B cell (primary cell): ENCODE results near the gene ERC2. TPM values are rescaled to one million over a fixed set of nuclear protein-coding genes. Genes with fewer than 3 reads are reported as not detected.

ENCODE experiments used
- ATAC-seq: fragments of 200-7000 bp; cut with Tn5 transposase; one replicate; pipeline ENCODE4 v1.10.0; 2021; ENCODE audit warnings: low read depth, mild to moderate bottlenecking, moderate number of reproducible peaks, moderate library complexity
- CTCF ChIA-PET: fragments of 350-600 bp; sonication (Branson Sonifier 250); formaldehyde crosslinking; loops from one replicate; lab custom pipeline; 2021; ENCODE audit warnings: antibody characterized with exemption, inconsistent platforms; lab: Charles Lee
- POLR2A ChIA-PET: fragments of 350-600 bp; sonication (Branson Sonifier 250); formaldehyde crosslinking; loops from one replicate; lab custom pipeline; 2021; ENCODE audit warnings: antibody characterized with exemption; lab: Charles Lee
- DNase-seq: peaks from one replicate; pipeline ENCODE4 v3.0.0; 2013
- H2AFZ ChIP-seq: 2 replicates; pipeline ENCODE4 v1.6.1; 2012; ENCODE audit warnings: mild to moderate bottlenecking, low read depth, low read length; ENCODE audit not compliant: insufficient read depth, poor library complexity, severe bottlenecking
- H3K27ac ChIP-seq, 2 donors: 1 replicate in 1 of 2; 2 replicates in 1 of 2; pipeline ENCODE4 v1.5.1; 2012 to 2013; ENCODE audit warnings: low read length in 2 of 2, mild to moderate bottlenecking in 2 of 2, moderate library complexity in 1 of 2
- H3K27me3 ChIP-seq, 4 experiments: fragments of 200-600 bp in 1 of 4; sonication (generic) in 1 of 4; replicated peaks in 1 of 4; 1 replicate in 2 of 4; 2 replicates in 2 of 4; pipeline versions ENCODE4 v1.6.1 to v1.7.0; 2013 to 2016; ENCODE audit warnings: low read length in 3 of 4, mild to moderate bottlenecking in 2 of 4, mixed read lengths in 1 of 4, moderate library complexity in 1 of 4; ENCODE audit not compliant: insufficient read depth in 4 of 4, control insufficient read depth in 3 of 4; ENCODE audit errors: control extremely low read depth in 1 of 4
- H3K36me3 ChIP-seq, 2 experiments: replicated peaks in 1 of 2; 1 replicate in 1 of 2; 2 replicates in 1 of 2; pipeline versions ENCODE4 v1.6.1 to v1.7.1; 2013; ENCODE audit warnings: low read length in 1 of 2; ENCODE audit not compliant: insufficient read depth in 2 of 2, control insufficient read depth in 1 of 2; ENCODE audit errors: control extremely low read depth in 1 of 2, extremely low read depth in 1 of 2
- H3K4me1 ChIP-seq, 2 donors: fragments of 200-600 bp in 1 of 2; sonication (generic) in 1 of 2; 1 replicate in 1 of 2; 2 replicates in 1 of 2; pipeline versions ENCODE4 v1.5.1 to v1.6.1; 2013 to 2017; ENCODE audit warnings: low read length in 2 of 2; ENCODE audit not compliant: control insufficient read depth in 2 of 2, insufficient read depth in 2 of 2
- H3K4me2 ChIP-seq: replicated peaks from 2 replicates; pipeline ENCODE3; 2012; ENCODE audit warnings: mild to moderate bottlenecking, low read depth, low read length; ENCODE audit not compliant: poor library complexity, severe bottlenecking
- H3K4me3 ChIP-seq, 5 experiments: fragments of 200-600 bp in 1 of 5; sonication (generic) in 1 of 5; 1 replicate in 3 of 5; 2 replicates in 2 of 5; pipeline versions ENCODE4 v1.5.1 to v1.7.0; 2011 to 2016; ENCODE audit warnings: low read length in 4 of 5, mild to moderate bottlenecking in 4 of 5, low read depth in 2 of 5, control low read depth in 1 of 5, moderate library complexity in 1 of 5; ENCODE audit not compliant: insufficient read depth in 1 of 5; ENCODE audit errors: control extremely low read depth in 1 of 5, extremely low read depth in 1 of 5
- H3K79me2 ChIP-seq: fragments of 200-600 bp; sonication (generic); one replicate; pipeline ENCODE4 v1.6.0; 2016; ENCODE audit warnings: low read length; ENCODE audit not compliant: control insufficient read depth, insufficient read depth
- H3K9ac ChIP-seq: fragments of 200-600 bp; sonication (generic); 2 replicates; pipeline ENCODE4 v1.6.1; 2017; ENCODE audit warnings: mild to moderate bottlenecking, low read length, moderate library complexity
- H3K9me3 ChIP-seq, 3 donors: one replicate each; pipeline versions ENCODE4 v1.6.1 to v1.7.1; 2013; ENCODE audit warnings: low read length in 2 of 3; ENCODE audit not compliant: control insufficient read depth in 2 of 3, insufficient read depth in 1 of 3; ENCODE audit errors: control extremely low read depth in 1 of 3
- H4K20me1 ChIP-seq: 2 replicates; pipeline ENCODE4 v1.6.0; 2012; ENCODE audit warnings: mild to moderate bottlenecking, low read length; ENCODE audit not compliant: insufficient read depth, control insufficient read depth, poor library complexity, severe bottlenecking
- H3K27ac Mint-ChIP-seq: one replicate; pipeline ENCODE4 v1.8.0; 2021; ENCODE audit warnings: mixed read lengths
- H3K27me3 Mint-ChIP-seq: one replicate; pipeline ENCODE4 v1.8.0; 2021; ENCODE audit warnings: mixed read lengths
- H3K4me1 Mint-ChIP-seq: one replicate; pipeline ENCODE4 v1.8.0; 2021; ENCODE audit warnings: mixed read lengths
- H3K4me3 Mint-ChIP-seq: one replicate; pipeline ENCODE4 v1.8.0; 2021; ENCODE audit warnings: mixed read lengths
- H3K9me3 Mint-ChIP-seq: one replicate; pipeline ENCODE4 v1.8.0; 2022; ENCODE audit warnings: mixed read lengths; ENCODE audit not compliant: insufficient read depth
- EZH2 ChIP-seq: IDR thresholded peaks from 2 replicates; pipeline ENCODE4 v1.6.1; 2012; ENCODE audit warnings: borderline replicate concordance, low read depth, mild to moderate bottlenecking, moderate library complexity, low read length; ENCODE audit not compliant: insufficient read depth, poor library complexity, severe bottlenecking
- WGBS: methylation state at CpG from one replicate; pipeline ENCODE4 v1.1.5; 2013; ENCODE audit warnings: missing lambda C conversion rate; ENCODE audit not compliant: insufficient coverage; 5-methylcytosine and 5-hydroxymethylcytosine counted together
- intact Hi-C: fragments of 100-400 bp; cut with micrococcal nuclease; formaldehyde crosslinking; loops from one replicate; pipeline ENCODE4 v1.10.0; 2022
- polyA plus RNA-seq: library from polyadenylated mRNA; depleted of rRNA; stranded (reverse); fragments of >200 nt; gene quantifications from 2 replicates; pipeline ENCODE4 v1.2.3, GENCODE V29; 2012
- total RNA-seq, 2 donors: library from RNA; stranded (reverse); fragments of 120-200 nt in 1 of 2; gene quantifications; 1 replicate in 1 of 2; 2 replicates in 1 of 2; pipeline versions ENCODE4 v1.2.3 to v1.2.4, GENCODE V29; 2013 to 2022
- TF ChIP-seq, protein P1 (sequence below): fragments of 200-600 bp; IDR thresholded peaks from one replicate; pipeline ENCODE4 v1.8.0; 2022; ENCODE audit warnings: antibody characterized with exemption, mild to moderate bottlenecking

Gene ERC2
- total and polyA plus RNA-seq, 2 donors (not counting 1 experiment from before 2014, with no cell fraction given): not detected

DNA sequence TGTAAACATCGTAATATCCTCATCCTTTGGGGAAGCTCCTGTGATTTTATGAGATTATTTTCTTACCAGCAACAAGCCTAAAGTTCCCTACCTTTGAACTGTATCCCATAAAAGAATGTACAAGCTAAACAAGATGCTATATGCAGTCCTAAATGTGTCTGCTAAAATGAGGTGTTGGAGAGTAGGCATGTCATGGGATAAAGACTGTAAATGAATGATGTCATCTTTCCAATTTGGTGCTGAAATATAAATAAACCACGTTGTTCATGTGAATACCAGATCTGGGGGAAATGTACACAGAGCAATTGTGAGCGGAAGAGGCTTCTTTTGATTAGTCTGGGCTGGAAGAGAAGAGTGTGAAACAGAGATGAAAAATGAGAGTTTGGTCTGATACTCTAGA lies 766.3 kb downstream of the ERC2 start:
- Histone ChIP-seq H3K4me3 (no peak overlapping the region), H3K27me3 (no peaks in the 10 kb centered on the region), H2AFZ (no peak overlapping the region), H3K9me3 (no peaks in the 10 kb centered on the region), H3K4me1 (no peaks in the 10 kb centered on the region), H3K79me2 (no peaks in the 10 kb centered on the region), H3K9ac (no peak overlapping the region), H3K4me2 (no peak overlapping the region), H4K20me1 (no peaks in the 10 kb centered on the region), H3K27ac (no peak overlapping the region), H3K36me3 (no peaks in the 10 kb centered on the region)
- 69% methylated on average over 2 of the region's 3 CpGs for WGBS
- no peak overlapping the region for H3K27ac Mint-ChIP-seq
- no peak overlapping the region for H3K4me3 Mint-ChIP-seq
- intact Hi-C loops: no loop called here
- DNase-seq (no peak), ATAC-seq (no peak)
- H3K4me1 Mint-ChIP-seq: no peaks in the 10 kb centered on the region
- no peaks in the 10 kb centered on the region for H3K27me3 Mint-ChIP-seq
- ChIA-PET CTCF (no interaction called here), POLR2A (no interaction called here)
- TF ChIP-seq, protein P1, sequence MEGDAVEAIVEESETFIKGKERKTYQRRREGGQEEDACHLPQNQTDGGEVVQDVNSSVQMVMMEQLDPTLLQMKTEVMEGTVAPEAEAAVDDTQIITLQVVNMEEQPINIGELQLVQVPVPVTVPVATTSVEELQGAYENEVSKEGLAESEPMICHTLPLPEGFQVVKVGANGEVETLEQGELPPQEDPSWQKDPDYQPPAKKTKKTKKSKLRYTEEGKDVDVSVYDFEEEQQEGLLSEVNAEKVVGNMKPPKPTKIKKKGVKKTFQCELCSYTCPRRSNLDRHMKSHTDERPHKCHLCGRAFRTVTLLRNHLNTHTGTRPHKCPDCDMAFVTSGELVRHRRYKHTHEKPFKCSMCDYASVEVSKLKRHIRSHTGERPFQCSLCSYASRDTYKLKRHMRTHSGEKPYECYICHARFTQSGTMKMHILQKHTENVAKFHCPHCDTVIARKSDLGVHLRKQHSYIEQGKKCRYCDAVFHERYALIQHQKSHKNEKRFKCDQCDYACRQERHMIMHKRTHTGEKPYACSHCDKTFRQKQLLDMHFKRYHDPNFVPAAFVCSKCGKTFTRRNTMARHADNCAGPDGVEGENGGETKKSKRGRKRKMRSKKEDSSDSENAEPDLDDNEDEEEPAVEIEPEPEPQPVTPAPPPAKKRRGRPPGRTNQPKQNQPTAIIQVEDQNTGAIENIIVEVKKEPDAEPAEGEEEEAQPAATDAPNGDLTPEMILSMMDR: no peak
- TF ChIP-seq EZH2: no peak
- no peaks in the 10 kb centered on the region for H3K9me3 Mint-ChIP-seq

DNA sequence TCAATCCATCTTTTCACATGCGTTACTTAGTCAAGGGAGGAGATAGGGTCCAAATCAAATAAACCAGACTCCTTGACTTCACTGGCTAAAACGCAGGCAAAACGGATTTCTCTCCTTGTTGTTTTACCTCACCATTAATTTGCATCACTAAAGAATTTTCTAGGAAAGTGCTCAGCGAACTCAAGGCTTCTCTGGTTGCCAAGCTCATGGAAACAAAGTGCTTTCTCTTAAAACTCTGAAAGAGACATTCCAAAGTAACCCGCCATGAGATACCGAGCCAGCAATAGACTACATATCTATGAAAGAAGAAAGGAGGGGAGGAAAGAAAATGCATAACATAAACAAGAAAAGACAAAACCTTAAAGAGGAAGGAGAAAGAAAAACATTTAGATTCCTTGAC lies 769.4 kb downstream of the ERC2 start:
- WGBS: 81% methylated on average over 2 of the region's 6 CpGs
- Mint-ChIP-seq H3K4me3 (no peak overlapping the region), H3K4me1 (no peaks in the 10 kb centered on the region), H3K9me3 (no peaks in the 10 kb centered on the region), H3K27me3 (no peaks in the 10 kb centered on the region), H3K27ac (no peak overlapping the region)
- ATAC-seq: no peak
- Histone ChIP-seq H3K4me1 (no peaks in the 10 kb centered on the region), H3K4me2 (no peak overlapping the region), H3K9ac (no peak overlapping the region), H4K20me1 (no peaks in the 10 kb centered on the region), H3K79me2 (no peaks in the 10 kb centered on the region), H2AFZ (no peak overlapping the region), H3K4me3 (no peak overlapping the region), H3K36me3 (no peaks in the 10 kb centered on the region), H3K27me3 (no peaks in the 10 kb centered on the region), H3K27ac (no peak overlapping the region), H3K9me3 (no peaks in the 10 kb centered on the region)
- TF ChIP-seq, protein P1: no peak
- TF ChIP-seq EZH2: no peak
- intact Hi-C loops: no loop called here
- CTCF ChIA-PET: no interaction called here
- POLR2A ChIA-PET: no interaction called here
- no peak for DNase-seq
